ENCODE measurements around the gene DGCR8.

The DGCR8 gene

GRCh38 chr22:20139391-20140106, 59.5 kb downstream of the DGCR8 start:
- no peak overlapping the region for H3K4me2 ChIP-seq (ENCODE audit: low read length)
- H3K27ac ChIP-seq (ENCODE audit: low read depth, low read length): no peak overlapping the region
- H3K4me3 ChIP-seq (ENCODE audit: low read length): no peak overlapping the region
- no peak for TF ChIP-seq EZH2phosphoT487 (IDR thresholded peaks at IDR 0.05; ENCODE audit: borderline replicate concordance, low read length)
- TF ChIP-seq CTCF (IDR thresholded peaks at IDR 0.05; ENCODE audit: low read depth, low read length, poor library complexity, severe bottlenecking): no peak
- H3K9me3 ChIP-seq (ENCODE audit: control insufficient read depth, insufficient read depth, low read length): no peaks in the 10 kb centered on the region
- no peaks in the 10 kb centered on the region for H3K79me2 ChIP-seq (ENCODE audit: control insufficient read depth, low read length)
- H3K36me3 ChIP-seq (ENCODE audit: control insufficient read depth, low read length): no peaks in the 10 kb centered on the region
- H4K20me1 ChIP-seq (ENCODE audit: control insufficient read depth, insufficient read depth, low read depth, low read length): 0 out of 2 replicates have a peak, but pooled peaks cover 2% of the 10 kb centered on the region
- H3K27me3 ChIP-seq (ENCODE audit: control insufficient read depth, low read length): no peaks in the 10 kb centered on the region
- no peaks in the 10 kb centered on the region for H3K9me2 ChIP-seq (replicated peaks; ENCODE audit: control insufficient read depth, low read length)
- H3K4me1 ChIP-seq (ENCODE audit: control insufficient read depth, low read length): peaks cover 6% of the 10 kb centered on the region
- H3F3A ChIP-seq (ENCODE audit: control insufficient read depth, insufficient read depth): no peaks in the 10 kb centered on the region

- no peak overlapping the region for H3K4me2 ChIP-seq (ENCODE audit: low read length)
- TF ChIP-seq EZH2phosphoT487 (IDR thresholded peaks at IDR 0.05; ENCODE audit: borderline replicate concordance, low read length) (no peak), CTCF (IDR thresholded peaks at IDR 0.05; ENCODE audit: low read depth, low read length, poor library complexity, severe bottlenecking) (no peak)
- no peak overlapping the region for H3K4me3 ChIP-seq (ENCODE audit: low read length)
- H3F3A ChIP-seq (ENCODE audit: control insufficient read depth, insufficient read depth): no peaks in the 10 kb centered on the region
- H3K4me1 ChIP-seq (ENCODE audit: control insufficient read depth, low read length): peaks cover 6% of the 10 kb centered on the region
- no peaks in the 10 kb centered on the region for H3K79me2 ChIP-seq (ENCODE audit: control insufficient read depth, low read length)
- H3K27ac ChIP-seq (ENCODE audit: low read depth, low read length): no peak overlapping the region
- 0 out of 2 replicates have a peak, but pooled peaks cover 2% of the 10 kb centered on the region for H4K20me1 ChIP-seq (ENCODE audit: control insufficient read depth, insufficient read depth, low read depth, low read length)
- H3K9me2 ChIP-seq (replicated peaks; ENCODE audit: control insufficient read depth, low read length): no peaks in the 10 kb centered on the region
- no peaks in the 10 kb centered on the region for H3K36me3 ChIP-seq (ENCODE audit: control insufficient read depth, low read length)
- no peaks in the 10 kb centered on the region for H3K27me3 ChIP-seq (ENCODE audit: control insufficient read depth, low read length)
- no peaks in the 10 kb centered on the region for H3K9me3 ChIP-seq (ENCODE audit: control insufficient read depth, insufficient read depth, low read length)
Observed at GRCh38 chr22:20140107-20140445, 60.0 kb downstream of the DGCR8 start.

DNA sequence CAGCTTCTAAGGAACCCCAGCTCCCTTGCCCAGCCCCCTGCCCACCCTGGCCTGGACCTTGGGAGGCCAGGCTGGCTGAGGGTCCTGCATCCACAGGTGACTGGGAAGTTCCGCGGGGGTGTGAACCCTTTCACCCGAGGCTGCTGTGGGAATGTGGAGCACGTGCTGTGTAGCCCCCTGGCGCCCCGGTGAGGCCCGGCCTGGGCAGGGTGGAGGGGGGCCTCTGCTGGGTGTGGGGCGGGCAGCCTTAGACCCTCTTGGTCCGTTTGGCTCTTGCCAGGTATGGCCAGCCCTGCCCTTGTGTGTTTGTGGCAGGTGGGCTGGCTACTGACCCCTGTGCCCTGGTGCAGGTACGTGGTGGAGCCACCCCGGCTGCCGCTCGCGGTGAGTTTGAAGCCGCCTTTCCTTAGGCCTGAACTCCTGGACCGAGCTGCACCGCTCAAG, 60.5 kb downstream of the DGCR8 start:
- Histone ChIP-seq H3K27me3 (ENCODE audit: control insufficient read depth, low read length) (no peaks in the 10 kb centered on the region), H3K9me2 (replicated peaks; ENCODE audit: control insufficient read depth, low read length) (no peaks in the 10 kb centered on the region), H3K79me2 (ENCODE audit: control insufficient read depth, low read length) (no peaks in the 10 kb centered on the region), H4K20me1 (ENCODE audit: control insufficient read depth, insufficient read depth, low read depth, low read length) (0 out of 2 replicates have a peak, but pooled peaks cover 2% of the 10 kb centered on the region), H3K27ac (ENCODE audit: low read depth, low read length) (no peak overlapping the region), H3K4me2 (ENCODE audit: low read length) (no peak overlapping the region), H3K4me1 (ENCODE audit: control insufficient read depth, low read length) (peaks cover 6% of the 10 kb centered on the region), H3K9me3 (ENCODE audit: control insufficient read depth, insufficient read depth, low read length) (no peaks in the 10 kb centered on the region), H3K36me3 (ENCODE audit: control insufficient read depth, low read length) (no peaks in the 10 kb centered on the region), H3K4me3 (ENCODE audit: low read length) (no peak overlapping the region), H3F3A (ENCODE audit: control insufficient read depth, insufficient read depth) (no peaks in the 10 kb centered on the region)
- TF ChIP-seq EZH2phosphoT487 (IDR thresholded peaks at IDR 0.05; ENCODE audit: borderline replicate concordance, low read length): no peak
- TF ChIP-seq CTCF (IDR thresholded peaks at IDR 0.05; ENCODE audit: low read depth, low read length, poor library complexity, severe bottlenecking): no peak

All from DOHH2 (cell line).